Activated CD4-positive, alpha-beta T cell treated with anti-CD3 and anti-CD28 coated beads, Interleukin-2, Interleukin-4, amounts not matched to agents 100 ng/mL and 50 ng/mL, durations not matched to agents 16 hours and 8 hours (primary cell): ENCODE measurements around the gene ZNF410.
A peak's percentile ranks its signal among the peaks of the same experiment; 100 is the strongest.
"Not testable (repeated sequence)": the region's sequence is repeated elsewhere in the genome, so short reads cannot be mapped to it uniquely, and the experiment has no call there.

Experiments used
- DNase-seq: peaks from one replicate; pipeline ENCODE4 v3.0.0-alpha.2; 2020; ENCODE audit warnings: low spot score

ZNF410 gene, protein sequence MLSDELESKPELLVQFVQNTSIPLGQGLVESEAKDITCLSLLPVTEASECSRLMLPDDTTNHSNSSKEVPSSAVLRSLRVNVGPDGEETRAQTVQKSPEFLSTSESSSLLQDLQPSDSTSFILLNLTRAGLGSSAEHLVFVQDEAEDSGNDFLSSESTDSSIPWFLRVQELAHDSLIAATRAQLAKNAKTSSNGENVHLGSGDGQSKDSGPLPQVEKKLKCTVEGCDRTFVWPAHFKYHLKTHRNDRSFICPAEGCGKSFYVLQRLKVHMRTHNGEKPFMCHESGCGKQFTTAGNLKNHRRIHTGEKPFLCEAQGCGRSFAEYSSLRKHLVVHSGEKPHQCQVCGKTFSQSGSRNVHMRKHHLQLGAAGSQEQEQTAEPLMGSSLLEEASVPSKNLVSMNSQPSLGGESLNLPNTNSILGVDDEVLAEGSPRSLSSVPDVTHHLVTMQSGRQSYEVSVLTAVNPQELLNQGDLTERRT

DNA sequence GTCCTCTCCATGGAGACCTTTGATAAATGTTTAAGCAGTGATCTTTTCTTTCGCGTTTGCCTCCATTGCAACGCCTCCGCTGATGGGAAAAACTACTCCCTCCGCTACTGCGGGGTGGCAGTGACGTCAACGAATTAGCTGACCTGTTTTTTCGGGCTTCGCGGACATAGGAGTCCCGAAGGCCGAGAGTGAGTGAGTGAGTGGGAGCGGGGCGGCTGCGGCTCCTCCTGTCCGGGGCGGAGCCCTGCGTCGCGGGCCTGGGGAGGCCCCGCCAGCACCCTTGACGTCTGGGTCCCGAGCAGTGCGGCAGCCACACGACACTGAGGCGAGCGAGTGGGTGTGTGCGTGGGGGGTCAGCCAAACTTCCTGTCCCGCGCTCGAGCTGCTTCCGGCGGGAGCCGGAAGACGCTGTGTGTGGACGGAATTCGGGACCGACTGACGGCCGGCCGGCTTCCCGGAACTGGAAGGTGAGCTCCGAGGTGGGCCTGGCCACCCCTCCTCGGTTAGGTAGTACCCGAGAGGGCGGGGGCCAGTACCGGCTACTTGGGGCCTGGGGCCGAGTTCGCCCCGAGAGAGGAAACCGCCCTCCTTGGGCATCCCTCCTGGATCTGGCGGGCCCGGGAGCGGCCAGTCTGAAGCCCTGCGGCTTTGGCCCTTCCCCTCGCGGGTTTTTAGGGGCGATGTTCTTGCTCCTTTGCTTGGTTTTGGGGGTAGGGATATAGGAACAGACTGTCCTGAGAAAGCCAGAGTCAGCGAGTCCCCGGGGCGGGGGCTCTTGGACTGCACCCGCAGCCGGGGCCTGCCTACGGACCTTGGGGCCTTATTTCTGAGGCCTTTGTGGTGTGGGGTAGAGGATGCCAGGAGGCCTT is at the start of gene ZNF410:
Gene ZNF410 (plus strand): TSS at position 411 of the 869 bp plus-strand sequence. CDS start 5,317 bp downstream, outside the sequence.
- DNase-seq, result peak; percentile 93

DNA sequence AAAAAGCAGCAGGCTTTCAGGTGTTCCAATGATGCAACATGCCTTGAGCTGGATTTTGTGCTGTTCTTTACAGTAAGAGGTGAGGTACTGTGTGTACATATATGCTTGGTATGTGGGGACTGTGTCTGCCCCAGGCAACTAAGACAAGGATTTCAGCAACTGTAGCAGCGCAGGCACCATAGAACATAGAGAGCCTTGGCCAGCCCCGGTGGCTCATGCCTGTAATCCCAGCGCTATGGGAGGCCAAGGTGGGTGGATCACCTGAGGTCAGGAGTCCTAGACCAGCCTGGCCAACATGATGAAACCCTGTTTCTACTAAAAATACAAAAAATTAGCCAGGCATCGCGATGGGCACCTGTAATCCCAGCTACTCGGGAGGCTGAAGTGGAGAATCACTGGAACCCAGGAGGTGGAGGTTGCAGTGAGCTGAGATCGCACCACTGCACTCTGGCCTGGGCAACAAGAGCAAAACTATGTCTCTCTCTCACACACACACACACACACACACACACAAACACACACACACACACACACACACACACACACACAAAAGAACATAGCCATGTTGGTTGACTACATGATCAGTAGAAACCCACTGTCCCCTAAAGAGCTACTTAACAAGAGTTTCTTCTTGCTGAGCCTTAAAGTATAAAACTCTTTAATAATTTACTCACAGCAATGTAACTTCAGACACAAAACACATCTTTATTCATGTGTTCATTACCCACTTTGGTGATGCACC is 48.2 kb upstream of the ZNF410 start:
- not testable (repeated sequence) for DNase-seq

DNA sequence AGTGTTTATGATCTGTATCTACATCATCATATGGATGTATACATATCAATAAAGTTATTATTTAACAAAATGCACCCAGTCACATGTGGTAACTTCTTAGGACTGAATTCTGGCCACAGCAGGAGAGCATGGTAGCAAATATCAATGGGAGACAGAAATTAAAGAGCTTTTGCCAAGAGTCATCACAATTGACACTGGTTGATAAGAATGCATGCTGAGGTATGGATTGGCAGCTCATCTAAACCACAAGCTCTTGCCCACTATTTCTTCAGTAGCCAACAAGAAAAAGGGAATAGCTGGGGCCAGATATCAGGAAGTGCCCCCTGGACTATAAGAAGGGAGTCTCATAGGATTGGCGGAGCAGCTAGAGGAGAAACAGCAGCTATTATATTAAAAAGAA is 44.5 kb upstream of the ZNF410 start:
- no peak for DNase-seq

DNA sequence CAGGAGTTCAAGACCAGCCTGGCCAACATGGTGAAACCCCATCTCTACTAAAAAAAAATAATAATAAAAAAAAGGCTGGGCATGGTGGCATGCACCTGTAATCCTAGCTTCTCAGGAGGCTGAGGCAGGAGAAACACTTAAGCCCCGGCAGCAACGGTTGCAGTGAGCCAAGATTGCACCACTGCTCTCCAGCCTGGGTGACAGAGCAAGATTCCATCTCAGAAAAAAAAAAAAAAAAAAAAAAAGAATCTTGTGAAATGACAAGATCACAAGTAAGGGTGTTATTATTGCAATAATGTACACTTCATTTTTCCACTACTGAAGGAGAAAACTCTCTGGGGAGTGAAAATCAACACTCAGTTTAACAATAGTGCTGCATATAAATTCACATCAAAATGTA is 43.8 kb upstream of the ZNF410 start:
- no peak for DNase-seq

DNA sequence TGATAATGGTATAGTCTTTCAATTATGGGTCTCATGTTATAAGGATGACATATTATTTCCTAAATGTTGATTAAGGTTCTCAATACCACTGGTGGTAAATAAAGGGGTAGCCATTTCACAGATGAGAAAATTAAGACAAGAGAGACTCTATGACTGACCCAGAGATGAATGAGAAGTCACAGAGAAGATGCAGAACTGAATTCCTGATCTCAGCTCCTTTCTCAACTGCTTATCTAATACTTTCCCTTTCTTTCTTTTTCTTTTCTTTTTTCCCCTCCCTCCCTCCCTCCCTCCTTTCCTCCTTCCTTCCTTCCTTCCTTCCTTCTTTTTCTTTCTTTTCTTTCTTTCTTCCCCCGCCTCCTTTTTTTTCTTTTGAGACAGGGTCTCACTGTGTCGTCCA is 43.4 kb upstream of the ZNF410 start:
- DNase-seq, result no peak

DNA sequence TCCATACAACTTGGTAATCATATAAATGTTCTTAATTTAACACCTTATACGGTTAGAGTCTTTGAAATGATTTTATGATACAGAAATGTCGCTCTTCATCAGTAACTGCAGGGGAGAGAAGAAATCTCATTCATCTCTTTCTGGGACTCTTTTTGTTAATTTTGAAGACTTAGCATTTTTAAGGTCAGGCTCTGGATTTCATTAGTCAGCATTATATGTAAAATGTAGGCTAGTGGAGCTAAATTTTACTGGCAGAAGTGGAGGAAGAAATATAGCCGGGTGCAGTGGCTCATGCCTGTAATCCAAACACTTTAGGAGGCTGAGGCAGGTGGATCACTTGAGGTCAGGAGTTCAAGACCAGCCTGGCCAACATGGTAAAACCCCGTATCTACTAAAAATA is 39.7 kb upstream of the ZNF410 start:
- DNase-seq, result no peak

DNA sequence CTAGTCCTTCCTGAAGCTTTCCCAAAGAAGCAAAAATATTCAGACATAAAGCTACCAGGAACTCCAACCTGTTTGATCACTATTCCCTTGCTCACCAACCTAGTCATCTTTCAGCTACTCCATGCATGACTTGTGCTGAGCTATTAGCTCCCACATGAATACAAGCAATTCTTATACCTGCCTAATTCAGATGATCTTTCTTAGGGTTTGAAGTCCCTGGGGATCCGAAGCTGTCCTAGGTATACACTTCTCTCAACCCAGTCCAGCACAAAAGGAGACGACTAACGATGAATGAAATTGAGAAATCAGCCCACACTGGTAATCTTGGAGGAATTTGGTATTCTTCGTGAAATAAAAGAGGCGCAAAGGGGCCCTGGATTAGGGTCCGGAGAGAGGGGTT is 35.7 kb upstream of the ZNF410 start:
- DNase-seq, result no peak

DNA sequence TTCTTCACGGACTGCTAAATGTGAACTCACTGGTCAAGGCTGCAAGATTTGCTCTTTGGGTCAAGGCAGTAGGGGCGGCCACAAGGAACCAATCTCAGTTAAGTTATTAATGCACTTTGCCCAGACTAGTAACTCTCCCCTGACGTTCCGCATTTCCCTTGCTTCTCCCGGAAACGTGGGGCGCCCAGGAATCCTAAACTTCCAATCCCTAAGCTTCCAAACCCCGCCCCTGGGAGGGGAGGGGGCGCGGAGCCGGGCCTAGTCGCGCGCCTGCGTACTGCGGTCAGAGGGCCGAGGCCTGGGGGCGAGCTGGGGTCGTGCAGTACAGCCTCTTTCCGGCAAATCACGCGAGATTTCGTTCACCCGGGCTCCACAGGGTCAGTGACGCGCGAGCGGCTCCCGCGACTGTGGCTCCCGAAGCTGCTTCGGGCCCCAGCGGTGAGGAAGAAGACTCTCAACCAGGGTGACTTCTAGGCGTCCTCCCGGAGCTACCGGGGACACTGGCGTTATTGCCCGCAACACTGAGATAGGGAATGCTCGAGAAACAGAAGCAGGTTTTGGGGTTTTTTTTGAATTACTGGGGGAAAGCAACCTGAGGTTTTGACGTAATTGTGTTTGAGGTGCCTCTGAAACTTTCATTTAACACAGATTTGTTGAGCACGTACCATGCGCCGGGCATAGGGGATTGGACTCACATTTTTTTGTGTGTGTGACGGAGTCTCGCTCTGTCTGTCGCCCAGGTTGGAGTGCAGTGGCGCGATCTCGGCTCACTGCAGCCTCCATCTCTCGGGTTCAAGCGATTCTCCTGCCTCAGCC is 34.9 kb upstream of the ZNF410 start, which contains the start of gene PTGR2:
Gene PTGR2 (plus strand): TSS at position 265 of the 816 bp plus-strand sequence. CDS start 7,032 bp downstream, outside the sequence.
- peak; percentile 92 for DNase-seq

DNA sequence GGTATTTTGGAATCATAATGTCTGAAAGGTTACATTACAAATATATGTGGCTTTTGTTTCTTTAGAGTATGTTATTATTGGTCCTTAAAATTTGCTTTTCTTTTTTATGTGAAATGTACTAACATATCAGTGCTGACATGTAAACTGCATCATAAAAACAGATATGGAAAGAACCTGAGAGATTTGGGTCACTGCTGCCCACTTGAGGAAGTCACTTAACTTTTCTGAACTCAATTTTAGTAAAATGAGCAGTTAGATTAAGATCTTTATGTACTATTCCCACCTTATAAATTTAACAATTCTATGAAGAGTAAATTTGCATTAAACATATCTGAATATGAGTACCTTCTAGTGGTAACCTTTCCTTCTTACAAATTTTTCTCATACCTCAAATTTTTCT is 27.5 kb upstream of the ZNF410 start:
- DNase-seq, result no peak

DNA sequence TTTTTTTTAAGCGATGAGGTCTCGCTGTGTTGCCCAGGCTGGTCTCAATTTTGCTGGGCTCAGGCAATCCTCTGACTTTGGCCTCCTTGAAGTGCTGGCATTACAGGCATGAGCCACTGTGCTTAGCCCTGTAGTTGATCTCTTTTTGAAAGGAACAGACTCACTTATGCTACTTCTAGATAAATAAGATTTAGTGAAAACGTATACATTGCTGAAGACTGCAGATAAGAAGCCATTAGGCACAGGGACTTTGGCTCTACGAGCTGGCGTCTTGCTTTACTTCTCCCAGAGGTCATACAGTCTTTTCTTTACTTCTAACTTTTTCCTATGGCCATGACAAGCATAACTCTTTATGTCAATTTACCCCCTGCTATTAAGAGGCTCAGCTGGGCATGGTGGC is 25.6 kb upstream of the ZNF410 start:
- DNase-seq, result no peak

DNA sequence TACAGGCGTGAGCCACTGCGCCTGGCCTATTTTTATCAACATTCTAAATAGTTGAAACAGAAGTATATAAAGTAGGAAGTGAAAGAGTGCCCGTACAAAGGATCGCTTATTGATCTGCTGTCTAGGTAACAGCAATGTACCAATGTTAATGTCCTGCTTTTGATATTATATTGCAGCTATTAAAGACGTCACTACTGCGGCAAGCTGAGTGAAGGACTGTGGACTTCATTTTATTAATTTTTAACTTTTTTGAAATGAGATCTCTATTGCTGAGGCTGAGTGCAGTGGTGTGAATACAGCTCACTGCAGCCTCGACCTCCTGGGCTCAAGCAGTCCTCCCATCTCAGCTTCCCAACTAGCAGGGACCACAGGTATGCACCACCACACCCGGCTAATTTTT is 24.2 kb upstream of the ZNF410 start:
- DNase-seq, result no peak

DNA sequence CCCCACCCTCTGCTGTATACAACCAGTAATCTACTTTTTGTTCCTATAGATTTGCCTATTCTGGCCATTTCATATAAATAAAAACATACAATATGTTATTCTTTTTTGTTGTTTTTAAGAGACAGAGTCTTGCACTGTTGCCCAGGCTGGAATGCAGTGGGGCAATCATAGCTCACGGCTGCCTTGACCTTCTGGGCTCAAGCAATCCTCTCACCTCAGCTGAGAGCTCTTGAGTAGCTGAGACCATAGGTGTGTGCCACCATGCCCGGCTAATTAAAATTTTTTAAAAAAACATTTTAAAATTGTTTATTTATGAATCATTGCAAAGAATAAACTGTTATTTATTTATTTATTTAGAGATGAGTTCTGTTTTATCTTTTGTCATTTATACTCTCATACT is 23.4 kb upstream of the ZNF410 start:
- DNase-seq, result no peak

DNA sequence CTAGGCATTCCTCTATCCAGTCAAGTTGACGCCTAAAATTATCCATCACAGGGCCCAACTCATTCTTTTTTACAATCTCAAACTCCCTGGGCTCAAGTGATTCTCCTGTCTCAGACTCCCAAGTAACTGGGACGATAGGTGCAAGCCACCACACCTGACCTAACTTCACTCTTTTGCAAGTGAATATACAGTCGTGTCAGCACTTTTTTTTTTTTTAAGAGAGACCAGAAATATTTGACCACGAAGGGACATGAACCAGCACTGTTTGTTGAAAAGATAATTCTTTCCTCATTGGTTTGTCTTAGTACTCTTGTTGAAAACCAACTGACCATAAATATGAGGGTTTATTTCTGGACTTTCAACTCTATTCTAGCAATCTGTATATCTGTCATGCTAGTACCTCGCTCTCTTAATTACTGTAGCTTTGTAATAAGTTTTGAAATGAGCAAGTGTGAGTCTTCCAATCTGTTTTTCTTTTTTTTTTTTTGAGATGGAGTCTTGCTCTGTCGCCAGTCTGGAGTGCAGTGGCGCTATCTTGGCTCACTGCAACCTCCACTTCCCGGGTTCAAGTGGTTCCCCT is 21.0 kb upstream of the ZNF410 start:
- DNase-seq, result no peak

DNA sequence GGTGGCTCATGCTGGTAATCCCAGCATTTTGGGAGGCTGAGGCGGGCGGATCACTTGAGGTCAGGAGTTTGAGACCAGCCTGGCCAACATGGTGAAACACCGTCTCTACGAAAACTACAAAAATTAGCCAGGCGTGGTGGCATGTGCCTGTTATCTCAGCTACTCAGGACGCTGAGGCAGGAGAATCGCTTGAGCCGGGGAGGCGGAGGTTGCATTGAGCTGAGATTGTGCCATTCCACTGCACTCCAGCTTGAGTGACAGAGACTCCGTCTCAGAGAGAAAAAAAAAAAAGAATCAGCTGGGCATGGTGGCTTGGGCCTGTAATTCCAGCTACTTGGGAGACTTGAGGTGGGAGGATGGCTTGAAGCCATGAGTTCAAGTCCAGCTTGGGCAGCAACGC is 16.9 kb upstream of the ZNF410 start:
- DNase-seq, result not testable (repeated sequence)

DNA sequence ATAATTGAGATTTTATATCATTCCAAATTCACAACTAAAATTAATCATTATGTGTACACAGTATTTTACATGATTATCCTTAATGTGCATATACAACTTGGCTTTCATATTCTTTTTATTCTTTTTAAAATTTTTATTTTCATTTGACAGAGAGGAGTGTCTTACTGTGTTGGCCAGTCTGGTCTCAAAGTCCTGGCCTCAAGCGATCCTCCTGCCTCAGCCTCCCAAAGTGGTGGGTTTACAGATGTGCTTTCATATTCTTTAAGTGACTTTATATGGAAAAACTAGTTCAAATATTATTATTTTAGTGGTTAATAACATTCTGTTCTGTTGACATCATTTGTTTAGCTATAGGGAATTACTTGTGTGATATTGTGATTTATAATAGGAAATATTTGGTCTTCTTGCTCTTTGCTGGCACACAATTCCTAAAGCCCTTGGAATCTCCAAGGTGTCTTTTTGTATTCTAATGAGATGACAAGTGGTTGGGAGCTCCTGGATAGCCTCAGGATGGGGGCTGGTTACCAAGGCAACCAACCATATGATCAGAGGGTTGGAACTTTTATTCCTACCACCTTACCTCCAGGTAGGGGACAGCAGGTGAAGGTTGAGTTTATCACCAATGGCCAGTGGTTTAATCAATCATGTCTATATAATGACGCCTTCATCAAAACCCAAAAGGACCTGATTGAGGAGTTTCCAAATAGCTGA is 16.0 kb upstream of the ZNF410 start:
- DNase-seq, result no peak

DNA sequence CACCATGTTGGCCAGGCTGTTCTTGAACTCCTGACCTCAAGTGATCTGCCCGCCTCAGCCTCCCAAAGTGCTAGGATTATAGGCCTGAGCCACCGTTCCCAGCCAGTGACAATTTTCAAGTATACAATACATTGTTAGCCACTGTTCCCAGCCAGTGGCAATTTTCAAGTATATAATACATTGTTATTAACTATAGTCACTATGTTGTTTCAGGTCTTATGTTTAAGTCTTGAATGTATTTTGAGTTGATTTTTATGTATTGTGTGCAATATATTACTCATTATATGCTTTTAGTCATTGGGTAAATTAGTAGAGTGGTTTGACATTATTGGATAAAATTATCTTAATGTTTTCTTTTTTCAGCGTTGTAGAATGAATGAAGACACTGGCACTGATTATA is 13.0 kb upstream of the ZNF410 start:
- no peak for DNase-seq

DNA sequence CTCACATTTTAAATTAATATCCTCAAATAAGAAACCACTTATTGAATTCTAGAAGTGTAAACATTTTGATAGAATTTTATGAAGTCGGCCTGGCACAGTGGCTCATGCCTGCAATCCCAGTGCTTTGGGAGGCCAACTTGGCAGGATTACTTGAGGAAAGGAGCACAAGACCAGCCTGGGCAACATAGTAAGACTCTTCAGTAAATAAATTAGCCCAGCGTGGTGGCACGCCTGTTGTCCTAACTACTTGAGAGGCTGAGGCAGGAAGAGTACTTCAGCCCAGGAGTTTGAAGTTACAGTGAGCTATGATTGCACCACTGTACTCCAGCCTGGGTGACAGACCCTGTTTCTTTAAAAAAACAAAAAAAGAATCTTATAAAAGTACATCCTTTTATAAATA is 8.9 kb upstream of the ZNF410 start:
- DNase-seq, result no peak

DNA sequence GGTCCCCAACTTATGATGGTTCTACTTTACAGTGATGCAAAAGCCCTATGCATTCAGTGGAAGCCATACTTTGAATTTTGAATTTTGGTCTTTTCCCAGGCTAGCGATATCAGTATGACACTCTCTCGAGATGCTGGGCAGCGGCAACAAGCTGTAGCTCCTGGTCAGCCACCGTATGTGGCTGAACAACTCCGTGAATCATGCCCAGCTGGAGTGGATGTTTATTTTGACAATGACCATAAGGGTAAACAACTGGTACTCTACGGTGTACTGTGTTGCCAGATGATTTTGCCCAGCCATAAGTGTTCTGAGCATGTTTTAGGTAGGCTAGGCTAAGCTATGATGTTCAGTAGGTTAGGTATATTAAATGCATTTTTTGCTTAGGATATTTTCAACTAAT is 8.2 kb upstream of the ZNF410 start:
- no peak for DNase-seq

DNA sequence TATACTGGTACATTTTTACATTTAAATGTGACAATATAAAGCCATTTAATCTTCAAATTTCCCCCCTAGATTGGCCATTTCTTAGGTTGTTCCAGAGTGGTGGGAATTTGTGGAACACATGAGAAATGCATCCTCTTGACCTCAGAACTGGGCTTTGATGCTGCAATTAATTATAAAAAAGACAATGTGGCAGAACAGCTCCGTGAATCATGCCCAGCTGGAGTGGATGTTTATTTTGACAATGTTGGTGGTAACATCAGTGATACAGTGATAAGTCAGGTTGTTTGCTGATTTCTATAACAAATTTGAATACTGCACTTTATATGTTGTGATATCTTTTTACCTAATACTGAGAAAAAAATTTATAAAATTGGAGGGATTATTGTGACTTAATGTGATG is 7.6 kb upstream of the ZNF410 start:
- no peak for DNase-seq

DNA sequence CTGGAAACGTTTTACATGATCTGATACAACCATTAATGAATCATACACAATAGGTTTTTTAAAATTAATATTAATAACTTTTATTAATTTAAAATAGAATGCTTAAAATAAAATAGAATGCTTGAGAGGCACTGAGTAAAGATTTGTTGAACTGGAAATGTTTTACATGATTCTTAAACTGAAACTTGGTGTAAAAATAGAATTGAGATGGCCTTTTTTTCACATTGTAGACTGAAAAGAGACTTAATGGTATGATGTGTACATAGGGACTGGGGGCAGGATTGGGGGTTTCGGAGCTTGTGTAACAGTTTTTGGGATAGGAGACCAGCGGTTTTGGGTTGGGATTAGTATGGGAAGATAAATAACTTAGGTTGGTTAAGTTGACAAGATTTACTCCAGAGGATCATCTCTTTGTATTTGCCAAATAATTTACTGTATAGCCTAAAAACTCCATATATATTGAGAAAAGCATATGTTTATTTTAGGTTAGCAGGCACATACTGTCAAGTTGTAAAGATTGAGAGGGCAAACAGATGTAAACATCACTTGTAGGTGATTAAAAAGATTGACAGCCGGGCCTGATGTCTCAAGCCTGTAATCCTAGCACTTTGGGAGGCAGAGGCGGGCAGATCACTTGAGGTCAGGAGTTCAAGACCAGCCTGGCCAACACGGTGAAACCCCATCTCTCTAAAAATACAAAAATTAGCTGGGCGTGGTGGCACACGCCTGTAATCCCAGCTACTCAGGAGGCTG is 2.0 kb upstream of the ZNF410 start:
- no peak for DNase-seq
